Hematopoietic multipotent progenitor cell treated with erythropoietin and hydrocortisone succinate and interleukin-3 and kit ligand, for 17 days (in vitro differentiated cells): ENCODE data around the gene SVOP.
"Not testable (repeated sequence)": the region's sequence is repeated elsewhere in the genome, so short reads cannot be mapped to it uniquely, and the experiment has no call there.

Experiments
- DNase-seq: peaks from one replicate; pipeline ENCODE4 v3.0.0-alpha.2; 2015; ENCODE audit warnings: low spot score

The SVOP gene

GRCh38 chr12:109020796-109021380, at the start of gene SVOP:
SVOP (minus strand) TSS chr12:109021068; CDS start chr12:109020868, 200 bp downstream.
- DNase-seq: no peak

GRCh38 chr12:109069307-109070271, 48.7 kb upstream of the SVOP start:
- DNase-seq: no peak

GRCh38 chr12:109065853-109066193, 45.0 kb upstream of the SVOP start:
- DNase-seq: no peak

GRCh38 chr12:109065154-109065852, 44.4 kb upstream of the SVOP start:
- no peak for DNase-seq

- no peak for DNase-seq
Measured at GRCh38 chr12:109064143-109064542, 43.3 kb upstream of the SVOP start.

- DNase-seq: no peak
Measured at GRCh38 chr12:109058773-109059172, 37.9 kb upstream of the SVOP start.

- DNase-seq: no peak
Measured at GRCh38 chr12:109057376-109057775, 36.5 kb upstream of the SVOP start.

- no peak for DNase-seq
Measured at GRCh38 chr12:109056891-109057290, 36.0 kb upstream of the SVOP start.

GRCh38 chr12:109054520-109054919, 33.7 kb upstream of the SVOP start:
- no peak for DNase-seq

- not testable (repeated sequence) for DNase-seq
Measured at GRCh38 chr12:109054124-109054513, 33.3 kb upstream of the SVOP start.

- peak; percentile 35 for DNase-seq
Measured at GRCh38 chr12:109053382-109054123, 32.7 kb upstream of the SVOP start.

GRCh38 chr12:109052414-109053323, 31.8 kb upstream of the SVOP start, which contains the start of gene USP30:
USP30 (plus strand) TSS chr12:109052576; CDS start chr12:109052679, 103 bp downstream.
- DNase-seq: peak; percentile 87

GRCh38 chr12:109052097-109052413, 31.2 kb upstream of the SVOP start:
- DNase-seq: no peak

GRCh38 chr12:109049794-109050193, 28.9 kb upstream of the SVOP start:
- not testable (repeated sequence) for DNase-seq

- not testable (repeated sequence) for DNase-seq
Measured at GRCh38 chr12:109048706-109049105, 27.8 kb upstream of the SVOP start.

- no peak for DNase-seq
Measured at GRCh38 chr12:109047081-109047805, 26.4 kb upstream of the SVOP start.

GRCh38 chr12:109044241-109044640, 23.4 kb upstream of the SVOP start:
- no peak for DNase-seq

- no peak for DNase-seq
Measured at GRCh38 chr12:109036975-109037374, 16.1 kb upstream of the SVOP start.

- DNase-seq: no peak
Measured at GRCh38 chr12:109033239-109034196, 12.7 kb upstream of the SVOP start.
